Activated CD4-positive, alpha-beta T cell treated with anti-CD3 and anti-CD28 coated beads, Interleukin-10, Interleukin-2, amounts not matched to agents 100 ng/mL and 50 ng/mL, durations not matched to agents 16 hours and 8 hours (primary cell): ENCODE results near the gene NOL11.
A peak's percentile ranks its signal among the peaks of the same experiment; 100 is the strongest.
"Not testable (repeated sequence)": the region's sequence is repeated elsewhere in the genome, so short reads cannot be mapped to it uniquely, and the experiment has no call there.

Experiments
- DNase-seq: peaks from one replicate; pipeline ENCODE4 v3.0.0-alpha.2; 2020

NOL11 gene

GRCh38 chr17:67711916-67712315 is 5.8 kb upstream of the NOL11 start:
- no peak for DNase-seq

- DNase-seq = no peak
These were observed 5.4 kb upstream of the NOL11 start for GRCh38 chr17:67712375-67712774.

GRCh38 chr17:67713169-67713568 is 4.6 kb upstream of the NOL11 start:
- DNase-seq = no peak

GRCh38 chr17:67716405-67716798 is 1.3 kb upstream of the NOL11 start:
- DNase-seq = no peak

GRCh38 chr17:67717192-67717623 is 528 bp upstream of the NOL11 start:
- DNase-seq = peak; percentile 4

GRCh38 chr17:67718325-67718941 is 697 bp downstream of the NOL11 start:
- peak; percentile 59 for DNase-seq

GRCh38 chr17:67725373-67725791 is 7.6 kb downstream of the NOL11 start:
- no peak for DNase-seq

GRCh38 chr17:67725807-67726206 is 8.1 kb downstream of the NOL11 start:
- no peak for DNase-seq

- not testable (repeated sequence) for DNase-seq
These were observed 9.7 kb downstream of the NOL11 start for GRCh38 chr17:67727152-67728039.

- no peak for DNase-seq
These were observed 12.2 kb downstream of the NOL11 start for GRCh38 chr17:67729903-67730302.

- no peak for DNase-seq
These were observed 13.0 kb downstream of the NOL11 start for GRCh38 chr17:67730731-67731130.

GRCh38 chr17:67733449-67733848 is 15.7 kb downstream of the NOL11 start:
- DNase-seq = no peak

- DNase-seq = no peak
These were observed 19.4 kb downstream of the NOL11 start for GRCh38 chr17:67737145-67737544.

- DNase-seq = no peak
These were observed 24.3 kb downstream of the NOL11 start for GRCh38 chr17:67742025-67742424.

- no peak for DNase-seq
These were observed 29.2 kb downstream of the NOL11 start for GRCh38 chr17:67746704-67747571.

- DNase-seq = no peak
These were observed 30.0 kb downstream of the NOL11 start for GRCh38 chr17:67747681-67748235.

- no peak for DNase-seq
These were observed 32.3 kb downstream of the NOL11 start for GRCh38 chr17:67750067-67750466.

- no peak for DNase-seq
These were observed 33.7 kb downstream of the NOL11 start for GRCh38 chr17:67751101-67752074.

GRCh38 chr17:67752160-67752559 is 34.4 kb downstream of the NOL11 start:
- DNase-seq = not testable (repeated sequence)

- DNase-seq = no peak
These were observed 35.3 kb downstream of the NOL11 start for GRCh38 chr17:67753026-67753425.

- DNase-seq = no peak
These were observed 36.3 kb downstream of the NOL11 start for GRCh38 chr17:67754001-67754400.

- not testable (repeated sequence) for DNase-seq
These were observed 37.0 kb downstream of the NOL11 start for GRCh38 chr17:67754686-67755085.
